ENCODE results near the gene CSKMT. TPM values are rescaled to one million over a fixed set of nuclear protein-coding genes. Genes with fewer than 3 reads are reported as not detected.

Gene CSKMT
- total RNA-seq, 1 experiment from 2014 or later, result 49.2 TPM

DNA sequence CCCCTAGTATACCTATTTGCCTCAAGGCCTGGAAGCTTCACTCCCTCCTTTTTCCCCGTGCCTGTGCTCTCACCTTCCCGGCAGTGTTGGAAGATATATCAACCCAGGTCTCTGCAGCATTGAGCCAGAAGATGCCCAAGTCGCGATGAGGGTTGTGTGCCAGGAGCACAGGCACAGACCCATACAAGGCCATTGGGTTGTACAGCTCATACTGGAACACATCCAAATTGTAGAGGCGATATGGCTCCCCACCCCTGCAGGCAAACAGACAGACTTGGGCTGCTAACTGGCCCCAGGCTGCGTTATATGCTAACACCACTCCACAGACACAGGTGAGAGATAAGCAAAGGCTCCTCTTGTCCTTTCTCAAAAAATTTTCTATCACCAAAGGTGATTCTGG, 32.6 kb upstream of the CSKMT start:
- H3K36me3 Mint-ChIP-seq (ENCODE audit: insufficient read depth in 1 of 3, low read depth in 3 of 3), result peaks cover 70 to 97% (median 89%) of the 10 kb centered on the region in 3 experiments; a peak in 6 of 7 replicates
- no peaks in the 10 kb centered on the region for H3K9me3 Mint-ChIP-seq
- Histone ChIP-seq H3K4me2 (ENCODE audit: insufficient read depth, insufficient read length, low read length) (no peak overlapping the region), H2BK120ac (ENCODE audit: low read depth, low read length, poor library complexity, severe bottlenecking) (no peak overlapping the region), H3K79me2 (ENCODE audit: insufficient read depth, low read length) (no peaks in the 10 kb centered on the region), H3K23me2 (ENCODE audit: insufficient read length, low read depth, low read length, poor library complexity, severe bottlenecking) (no peaks in the 10 kb centered on the region), H4K91ac (ENCODE audit: insufficient read length, low read depth, low read length) (no peak overlapping the region), H3K4me1 (ENCODE audit: insufficient read depth, low read length) (no peaks in the 10 kb centered on the region), H4K5ac (ENCODE audit: insufficient read length, low read depth, low read length) (no peak overlapping the region), H3K9me3 (ENCODE audit: control insufficient read depth, low read depth, low read length) (no peaks in the 10 kb centered on the region), H4K8ac (replicated peaks; ENCODE audit: insufficient read length, low read depth, low read length) (no peak overlapping the region), H3K4ac (ENCODE audit: low read depth, low read length) (no peak overlapping the region), H3K23ac (ENCODE audit: insufficient read length, low read depth, low read length) (no peak overlapping the region), H3K79me1 (ENCODE audit: insufficient read depth, low read depth, low read length, poor library complexity, severe bottlenecking) (no peaks in the 10 kb centered on the region), H2BK15ac (ENCODE audit: low read depth, low read length) (no peak overlapping the region), H3K27ac (ENCODE audit: insufficient read length, low read depth, low read length) (no peak overlapping the region), H2AFZ (ENCODE audit: low read length) (no peak overlapping the region), H3K9ac (ENCODE audit: extremely low read depth, insufficient read length, low read length) (no peak overlapping the region), H3K18ac (ENCODE audit: insufficient read length, low read depth, low read length) (no peak overlapping the region), H2BK5ac (ENCODE audit: insufficient read length, low read length) (no peak overlapping the region), H2BK12ac (ENCODE audit: insufficient read length, low read depth, low read length) (no peak overlapping the region), H3T11ph (ENCODE audit: low read length) (no peak overlapping the region), H2BK20ac (ENCODE audit: low read depth, low read length, poor library complexity, severe bottlenecking) (no peak overlapping the region), H4K20me1 (ENCODE audit: control insufficient read depth, insufficient read depth, insufficient read length) (no peaks in the 10 kb centered on the region), H3K56ac (ENCODE audit: insufficient read length, low read depth, low read length) (no peak overlapping the region), H3K27me3 (ENCODE audit: insufficient read depth, low read length) (no peaks in the 10 kb centered on the region), H2AK5ac (ENCODE audit: insufficient read length, low read length) (no peak overlapping the region), H3K14ac (ENCODE audit: insufficient read depth, low read length) (no peak overlapping the region)
- no CpG with 5 or more reads among the region's 6 CpGs for WGBS (ENCODE audit: extremely low coverage, insufficient read length, low lambda C conversion rate)
- TF ChIP-seq, protein P1, sequence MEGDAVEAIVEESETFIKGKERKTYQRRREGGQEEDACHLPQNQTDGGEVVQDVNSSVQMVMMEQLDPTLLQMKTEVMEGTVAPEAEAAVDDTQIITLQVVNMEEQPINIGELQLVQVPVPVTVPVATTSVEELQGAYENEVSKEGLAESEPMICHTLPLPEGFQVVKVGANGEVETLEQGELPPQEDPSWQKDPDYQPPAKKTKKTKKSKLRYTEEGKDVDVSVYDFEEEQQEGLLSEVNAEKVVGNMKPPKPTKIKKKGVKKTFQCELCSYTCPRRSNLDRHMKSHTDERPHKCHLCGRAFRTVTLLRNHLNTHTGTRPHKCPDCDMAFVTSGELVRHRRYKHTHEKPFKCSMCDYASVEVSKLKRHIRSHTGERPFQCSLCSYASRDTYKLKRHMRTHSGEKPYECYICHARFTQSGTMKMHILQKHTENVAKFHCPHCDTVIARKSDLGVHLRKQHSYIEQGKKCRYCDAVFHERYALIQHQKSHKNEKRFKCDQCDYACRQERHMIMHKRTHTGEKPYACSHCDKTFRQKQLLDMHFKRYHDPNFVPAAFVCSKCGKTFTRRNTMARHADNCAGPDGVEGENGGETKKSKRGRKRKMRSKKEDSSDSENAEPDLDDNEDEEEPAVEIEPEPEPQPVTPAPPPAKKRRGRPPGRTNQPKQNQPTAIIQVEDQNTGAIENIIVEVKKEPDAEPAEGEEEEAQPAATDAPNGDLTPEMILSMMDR (conservative IDR thresholded peaks at IDR 0.05), result no peak
- H3K27ac Mint-ChIP-seq, result peak overlapping the region in 1 of 3 experiments; percentile 41; a peak in 2 of 7 replicates
- H3K4me1 Mint-ChIP-seq, result no peaks in the 10 kb centered on the region
- no peak overlapping the region for H3K4me3 Mint-ChIP-seq
- no peak for DNase-seq
- peaks cover 1% of the 10 kb centered on the region; the same call in 1 of the 2 replicates for H3K27me3 Mint-ChIP-seq (ENCODE audit: low read depth)
